HepG2 (cell line): ENCODE measurements around the gene BRAF. TPM values are rescaled to one million over a fixed set of nuclear protein-coding genes. Genes with fewer than 3 reads are reported as not detected.

Experiments used
- ATAC-seq: fragments of 200-7000 bp; cut with Tn5 transposase; 3 replicates; pipeline ENCODE4 v1.9.1; 2020; ENCODE audit warnings: mild to moderate bottlenecking, moderate library complexity
- BruUV-seq: library from RNA; stranded (reverse); fragments of 400-500 nt; replicated peaks from 2 replicates; lab custom pipeline; 2021; lab: Mats Ljungman, UMichigan
- CTCF ChIA-PET: fragments of 300-600 bp; formaldehyde crosslinking; extraction: SDS; loops from one replicate; lab custom pipeline; 2021; ENCODE audit warnings: low total read pairs, inconsistent platforms, low intra/inter-chr PET ratio; lab: Yijun Ruan, JAX
- POLR2A ChIA-PET: fragments of 350-600 bp; sonication (Branson Sonifier 250); formaldehyde crosslinking; loops from one replicate; lab custom pipeline; 2020; ENCODE audit warnings: antibody characterized with exemption, inconsistent platforms; lab: Yijun Ruan, JAX
- DNase-seq: peaks from one replicate; pipeline ENCODE4 v3.0.0-alpha.2; 2015; ENCODE audit warnings: low spot score
- FAIRE-seq: peaks from 3 replicates; lab custom pipeline; 2011; peaks lifted over from hg19 to GRCh38; lab: Jason Lieb, UNC
- H2AFZ ChIP-seq: one replicate; pipeline ENCODE4 v1.6.1; 2011; ENCODE audit warnings: low read length, inconsistent platforms
- H3K27ac ChIP-seq: fragments of 300-600 bp; 3 replicates; pipeline ENCODE4 v1.8.0; 2011; ENCODE audit warnings: mixed run types, mild to moderate bottlenecking, mixed read lengths, low read length, inconsistent platforms; ENCODE audit not compliant: insufficient read depth; ENCODE audit errors: extremely low read length
- H3K27me3 ChIP-seq, 2 experiments: fragments of 200-600 bp in 1 of 2; 2 replicates in 1 of 2; 3 replicates in 1 of 2; pipeline versions ENCODE4 v1.6.0 to v1.8.0; 2011; ENCODE audit warnings: low read length in 2 of 2, mild to moderate bottlenecking in 2 of 2, moderate library complexity in 2 of 2, inconsistent platforms in 1 of 2; ENCODE audit not compliant: insufficient read depth in 2 of 2, control insufficient read depth in 1 of 2
- H3K36me3 ChIP-seq, 2 experiments: fragments of 200-600 bp in 1 of 2; replicated peaks in 1 of 2; 2 replicates in 1 of 2; 3 replicates in 1 of 2; pipeline versions ENCODE4 v1.5.1 to v1.8.0; 2011; ENCODE audit warnings: low read length in 2 of 2, inconsistent platforms in 1 of 2; ENCODE audit not compliant: insufficient read depth in 2 of 2, control insufficient read depth in 1 of 2
- H3K4me1 ChIP-seq: 2 replicates; pipeline ENCODE4 v1.5.1; 2012; ENCODE audit warnings: low read length, inconsistent platforms; ENCODE audit not compliant: insufficient read depth
- H3K4me2 ChIP-seq: 2 replicates; pipeline ENCODE4 v1.6.0; 2011; ENCODE audit warnings: low read depth, low read length, inconsistent platforms
- H3K4me3 ChIP-seq, 3 experiments: fragments of 200-600 bp in 1 of 3; sonication (generic), shearing (Covaris generic) in 1 of 3; replicated peaks in 1 of 3; 2 replicates each; pipeline ENCODE4 v1.5.1; 2011 to 2016; ENCODE audit warnings: low read length in 3 of 3, inconsistent platforms in 2 of 3, low read depth in 2 of 3, mild to moderate bottlenecking in 2 of 3, control low read depth in 1 of 3, mixed read lengths in 1 of 3; ENCODE audit not compliant: insufficient read depth in 1 of 3
- H3K79me2 ChIP-seq: one replicate; pipeline ENCODE4 v1.6.1; 2011; ENCODE audit warnings: low read length, inconsistent platforms; ENCODE audit not compliant: insufficient read depth
- H3K9ac ChIP-seq: 2 replicates; pipeline ENCODE4 v1.6.0; 2011; ENCODE audit warnings: mild to moderate bottlenecking, low read depth, low read length, inconsistent platforms; ENCODE audit not compliant: insufficient read depth
- H3K9me3 ChIP-seq: 2 replicates; pipeline ENCODE4 v1.5.1; 2012; ENCODE audit warnings: mild to moderate bottlenecking, low read length
- H4K20me1 ChIP-seq: 2 replicates; pipeline ENCODE4 v1.6.0; 2011; ENCODE audit warnings: inconsistent platforms, mild to moderate bottlenecking, low read length, moderate library complexity; ENCODE audit not compliant: insufficient read depth
- HDAC1 ChIP-seq: sonication (generic); formaldehyde crosslinking; IDR thresholded peaks from 2 replicates; pipeline ENCODE4 v1.5.1; 2020; ENCODE audit warnings: mild to moderate bottlenecking, missing genetic modification reagents
- HNF4G ChIP-seq, 2 experiments: sonication (generic) in 1 of 2; formaldehyde crosslinking in 1 of 2; IDR thresholded peaks; 2 replicates each; pipeline versions ENCODE4 v1.4.0 to v1.6.1; 2011 to 2020; ENCODE audit warnings: borderline replicate concordance in 2 of 2, low read depth in 2 of 2, mild to moderate bottlenecking in 2 of 2, low read length in 1 of 2, missing genetic modification reagents in 1 of 2, moderate library complexity in 1 of 2
- NR2C2 ChIP-seq: sonication (generic); formaldehyde crosslinking; IDR thresholded peaks from 2 replicates; pipeline ENCODE4 v1.4.0; 2020; ENCODE audit warnings: missing genetic modification reagents, mild to moderate bottlenecking, moderate library complexity, borderline replicate concordance
- RBM22 ChIP-seq: fragments of 200-400 bp; formaldehyde crosslinking; optimal IDR thresholded peaks from 2 replicates; pipeline ENCODE3; 2017; ENCODE audit warnings: mild to moderate bottlenecking, low read length, moderate library complexity
- STAT5B ChIP-seq: sonication (generic); formaldehyde crosslinking; IDR thresholded peaks from 2 replicates; pipeline ENCODE4 v1.4.0; 2020; ENCODE audit warnings: missing genetic modification reagents
- TEF ChIP-seq: sonication (generic); formaldehyde crosslinking; IDR thresholded peaks from 2 replicates; pipeline ENCODE4 v1.5.0; 2020; ENCODE audit warnings: missing genetic modification reagents
- ZBTB33 ChIP-seq: sonication (generic); formaldehyde crosslinking; IDR thresholded peaks from 2 replicates; pipeline ENCODE4 v1.4.0; 2020; ENCODE audit warnings: missing genetic modification reagents
- ZBTB39 ChIP-seq: sonication (generic); formaldehyde crosslinking; IDR thresholded peaks from 2 replicates; pipeline ENCODE4 v1.5.0; 2020; ENCODE audit warnings: missing genetic modification reagents
- ZFP36 ChIP-seq: fragments of 150-350 bp; IDR thresholded peaks from 2 replicates; pipeline ENCODE4 v1.6.1; 2018; ENCODE audit warnings: borderline replicate concordance, low read length, low read depth; ENCODE audit not compliant: partially characterized antibody
- ZFP90 ChIP-seq: sonication (generic); formaldehyde crosslinking; IDR thresholded peaks from 2 replicates; pipeline ENCODE4 v1.8.0; 2022; ENCODE audit warnings: missing genetic modification reagents, mild to moderate bottlenecking, inconsistent platforms, borderline replicate concordance
- ZNF546 ChIP-seq: sonication (generic); formaldehyde crosslinking; conservative IDR thresholded peaks from 2 replicates; pipeline ENCODE4 v1.8.1; 2023; ENCODE audit warnings: mild to moderate bottlenecking, missing genetic modification reagents
- ZNF768 ChIP-seq: sonication (generic); formaldehyde crosslinking; IDR thresholded peaks from 2 replicates; pipeline ENCODE4 v1.4.0; 2020; ENCODE audit warnings: missing genetic modification reagents
- ZSCAN25 ChIP-seq: sonication (generic); formaldehyde crosslinking; IDR thresholded peaks from 2 replicates; pipeline ENCODE4 v1.8.0; 2022; ENCODE audit warnings: mild to moderate bottlenecking, missing genetic modification reagents
- WGBS: methylation state at CpG from one replicate; pipeline ENCODE4 v1.1.6; 2017; ENCODE audit warnings: low lambda C conversion rate; 5-methylcytosine and 5-hydroxymethylcytosine counted together
- in situ Hi-C: cut with HindIII; loops from 2 replicates; pipeline ENCODE4 v1.10.0; 2017; ENCODE audit warnings: low pct_unique_long_range_greater_than_20kb; ENCODE audit not compliant: extremely low pct_ligation_motif_present
- intact Hi-C: fragments of 100-400 bp; cut with micrococcal nuclease; formaldehyde crosslinking; loops from one replicate; pipeline ENCODE4 v1.10.0; 2022; ENCODE audit not compliant: unreplicated experiment
- polyA plus RNA-seq, 8 experiments: library from polyadenylated mRNA; depleted of rRNA in 3 of 8; stranded (reverse) in 7 of 8; unstranded in 1 of 8; fragments of >200 nt; fragmentation: Illumina TruSeq in 4 of 8; extraction: Trizol in 4 of 8; gene quantifications; 2 replicates each; pipeline versions ENCODE4 v1.2.1 to v1.2.3, GENCODE V29; 2011 to 2016; ENCODE audit warnings: low read depth in 4 of 8, missing spikeins in 1 of 8, mixed read lengths in 1 of 8; ENCODE audit not compliant: insufficient read depth in 1 of 8
- total RNA-seq, 5 experiments: library from RNA; depleted of rRNA; stranded (reverse); fragments of >200 nt; fragmentation: Illumina TruSeq; extraction: Trizol; gene quantifications; 2 replicates each; pipeline ENCODE4 v1.2.3, GENCODE V29; 2016; ENCODE audit warnings: low read depth in 1 of 5
- TF ChIP-seq, protein P1 (sequence below): sonication (generic); formaldehyde crosslinking; IDR thresholded peaks from 2 replicates; pipeline ENCODE4 v1.4.0; 2020; ENCODE audit warnings: missing genetic modification reagents, mild to moderate bottlenecking, borderline replicate concordance

BRAF gene
- total and polyA plus RNA-seq, 2 of the 13 experiments (the other 11 are each of a cell fraction or from before 2014, with no cell fraction given): 12.5 to 13.4 TPM

- Histone ChIP-seq H3K27ac (no peak overlapping the region), H3K27me3 (no peaks in the 10 kb centered on the region), H3K9me3 (no peaks in the 10 kb centered on the region), H2AFZ (no peak overlapping the region), H4K20me1 (no peaks in the 10 kb centered on the region), H3K79me2 (peaks cover 2% of the 10 kb centered on the region), H3K36me3 (peaks cover 3 to 27% of the 10 kb centered on the region in 2 experiments; a peak in 4 of 5 replicates), H3K4me1 (no peaks in the 10 kb centered on the region), H3K4me3 (no peak overlapping the region), H3K4me2 (no peak overlapping the region), H3K9ac (no peak overlapping the region)
- intact Hi-C loops (no loop called here), in situ Hi-C loops (no loop called here)
- FAIRE-seq (no peak), DNase-seq (no peak), ATAC-seq (peak; percentile 42; the same call in 1 of the 3 replicates)
- BruUV-seq: no TSS peak
- ChIA-PET POLR2A (no interaction called here), CTCF (no interaction called here)
- 83% methylated on average over 5 of the region's 5 CpGs for WGBS
- TF ChIP-seq NR2C2 (CRISPR knock-in tag) (peak; percentile 46; the same call in 1 of the 2 replicates), ZFP36 (no peak), ZSCAN25 (CRISPR knock-in tag) (no peak), HDAC1 (CRISPR knock-in tag) (no peak), TEF (CRISPR knock-in tag) (no peak), ZBTB33 (CRISPR knock-in tag) (0 out of 2 replicates have a peak, but pooled peaks have one; percentile 20), ZNF546 (no peak), STAT5B (no peak), ZNF768 (CRISPR knock-in tag) (peak; percentile 12; the same call in 1 of the 2 replicates), ZFP90 (no peak), RBM22 (peak; percentile 42), HNF4G (IDR thresholded peaks at IDR 0.05; ENCODE audit: borderline replicate concordance, low read depth, low read length) (peak; percentile 51; the same call in 1 of the 2 replicates), HNF4G (CRISPR knock-in tag; IDR thresholded peaks at IDR 0.05; ENCODE audit: borderline replicate concordance, low read depth) (no peak), ZBTB39 (CRISPR knock-in tag) (no peak)
- TF ChIP-seq, protein P1, sequence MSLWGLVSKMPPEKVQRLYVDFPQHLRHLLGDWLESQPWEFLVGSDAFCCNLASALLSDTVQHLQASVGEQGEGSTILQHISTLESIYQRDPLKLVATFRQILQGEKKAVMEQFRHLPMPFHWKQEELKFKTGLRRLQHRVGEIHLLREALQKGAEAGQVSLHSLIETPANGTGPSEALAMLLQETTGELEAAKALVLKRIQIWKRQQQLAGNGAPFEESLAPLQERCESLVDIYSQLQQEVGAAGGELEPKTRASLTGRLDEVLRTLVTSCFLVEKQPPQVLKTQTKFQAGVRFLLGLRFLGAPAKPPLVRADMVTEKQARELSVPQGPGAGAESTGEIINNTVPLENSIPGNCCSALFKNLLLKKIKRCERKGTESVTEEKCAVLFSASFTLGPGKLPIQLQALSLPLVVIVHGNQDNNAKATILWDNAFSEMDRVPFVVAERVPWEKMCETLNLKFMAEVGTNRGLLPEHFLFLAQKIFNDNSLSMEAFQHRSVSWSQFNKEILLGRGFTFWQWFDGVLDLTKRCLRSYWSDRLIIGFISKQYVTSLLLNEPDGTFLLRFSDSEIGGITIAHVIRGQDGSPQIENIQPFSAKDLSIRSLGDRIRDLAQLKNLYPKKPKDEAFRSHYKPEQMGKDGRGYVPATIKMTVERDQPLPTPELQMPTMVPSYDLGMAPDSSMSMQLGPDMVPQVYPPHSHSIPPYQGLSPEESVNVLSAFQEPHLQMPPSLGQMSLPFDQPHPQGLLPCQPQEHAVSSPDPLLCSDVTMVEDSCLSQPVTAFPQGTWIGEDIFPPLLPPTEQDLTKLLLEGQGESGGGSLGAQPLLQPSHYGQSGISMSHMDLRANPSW (CRISPR knock-in tag): no peak
These were observed 217.6 kb downstream of the BRAF start for GRCh38 chr7:140707132-140707531.
